Measurements from ENCODE around the gene RAPGEF1.

RAPGEF1 gene

DNA sequence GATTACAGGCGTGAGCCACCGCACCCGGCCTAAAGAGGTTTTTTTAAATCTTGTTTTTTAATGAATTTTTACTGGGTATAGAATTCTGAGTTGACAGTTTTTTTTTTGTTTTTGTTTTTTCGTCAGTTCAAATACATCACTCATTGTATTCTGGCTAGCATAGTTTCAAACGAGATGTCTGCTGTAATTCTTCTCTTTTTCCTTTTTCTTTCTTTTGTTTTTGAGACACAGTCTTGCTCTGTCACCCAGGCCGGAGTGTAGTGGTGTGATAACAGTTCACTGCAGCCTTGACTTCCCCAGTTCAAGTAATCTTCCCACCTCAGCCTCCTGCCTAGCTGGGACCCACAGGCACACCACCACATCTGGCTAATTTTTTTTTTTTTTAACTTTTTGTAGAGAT is 196.7 kb downstream of the RAPGEF1 start:
- DNase-seq (ENCODE audit: extremely low spot score) = no peak

DNA sequence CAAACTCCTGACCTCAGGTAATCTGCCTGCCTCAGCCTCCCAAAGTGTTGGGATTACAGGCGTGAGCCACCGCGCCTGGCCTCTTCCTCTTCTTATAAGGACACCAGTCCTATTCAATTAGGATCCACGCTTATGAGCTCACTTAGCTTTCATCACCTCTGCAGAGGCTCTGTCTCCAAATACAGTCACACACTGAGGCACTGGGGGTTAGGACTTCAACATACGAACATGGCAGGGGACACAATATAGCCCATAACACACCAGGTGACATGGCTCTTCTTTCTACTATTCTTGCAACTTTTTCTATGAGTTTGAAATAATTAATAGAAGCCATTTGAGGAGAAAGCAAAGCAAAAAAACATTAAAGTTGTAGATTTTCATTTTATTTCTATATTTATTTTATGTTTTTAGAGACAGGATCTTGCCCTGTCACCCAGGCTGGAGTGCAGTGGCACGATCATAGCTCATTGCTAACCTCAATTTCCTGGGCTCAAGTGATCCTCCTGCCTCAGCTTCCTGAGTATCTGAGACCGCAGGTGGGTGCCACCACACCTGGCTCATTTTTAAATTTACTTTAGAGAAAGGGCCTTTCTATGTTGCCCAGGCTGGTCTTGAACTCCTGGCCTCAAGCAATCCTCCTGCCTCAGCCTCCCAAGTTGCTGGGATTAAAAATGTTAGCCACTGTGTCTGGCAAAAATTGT is 200.5 kb downstream of the RAPGEF1 start:
- ChIA-PET POLR2A (no interaction called here), CTCF (no interaction called here)
- no peak for DNase-seq (ENCODE audit: extremely low spot score)
- TF ChIP-seq, protein P1, sequence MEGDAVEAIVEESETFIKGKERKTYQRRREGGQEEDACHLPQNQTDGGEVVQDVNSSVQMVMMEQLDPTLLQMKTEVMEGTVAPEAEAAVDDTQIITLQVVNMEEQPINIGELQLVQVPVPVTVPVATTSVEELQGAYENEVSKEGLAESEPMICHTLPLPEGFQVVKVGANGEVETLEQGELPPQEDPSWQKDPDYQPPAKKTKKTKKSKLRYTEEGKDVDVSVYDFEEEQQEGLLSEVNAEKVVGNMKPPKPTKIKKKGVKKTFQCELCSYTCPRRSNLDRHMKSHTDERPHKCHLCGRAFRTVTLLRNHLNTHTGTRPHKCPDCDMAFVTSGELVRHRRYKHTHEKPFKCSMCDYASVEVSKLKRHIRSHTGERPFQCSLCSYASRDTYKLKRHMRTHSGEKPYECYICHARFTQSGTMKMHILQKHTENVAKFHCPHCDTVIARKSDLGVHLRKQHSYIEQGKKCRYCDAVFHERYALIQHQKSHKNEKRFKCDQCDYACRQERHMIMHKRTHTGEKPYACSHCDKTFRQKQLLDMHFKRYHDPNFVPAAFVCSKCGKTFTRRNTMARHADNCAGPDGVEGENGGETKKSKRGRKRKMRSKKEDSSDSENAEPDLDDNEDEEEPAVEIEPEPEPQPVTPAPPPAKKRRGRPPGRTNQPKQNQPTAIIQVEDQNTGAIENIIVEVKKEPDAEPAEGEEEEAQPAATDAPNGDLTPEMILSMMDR (IDR thresholded peaks at IDR 0.05; ENCODE audit: control extremely low read depth, extremely low read depth, low read depth, missing control alignments) = no peak

More for the DNA sequence above, 196.7 kb downstream of the RAPGEF1 start:
- CTCF ChIA-PET = interaction anchor here (1.1 kb wide), 1 partner anchor 196 kb away, joined by 3 read pairs; no protein-coding TSS in a partner anchor
- POLR2A ChIA-PET = no interaction called here
- TF ChIP-seq, protein P1 (IDR thresholded peaks at IDR 0.05; ENCODE audit: control extremely low read depth, extremely low read depth, low read depth, missing control alignments) = no peak

DNA sequence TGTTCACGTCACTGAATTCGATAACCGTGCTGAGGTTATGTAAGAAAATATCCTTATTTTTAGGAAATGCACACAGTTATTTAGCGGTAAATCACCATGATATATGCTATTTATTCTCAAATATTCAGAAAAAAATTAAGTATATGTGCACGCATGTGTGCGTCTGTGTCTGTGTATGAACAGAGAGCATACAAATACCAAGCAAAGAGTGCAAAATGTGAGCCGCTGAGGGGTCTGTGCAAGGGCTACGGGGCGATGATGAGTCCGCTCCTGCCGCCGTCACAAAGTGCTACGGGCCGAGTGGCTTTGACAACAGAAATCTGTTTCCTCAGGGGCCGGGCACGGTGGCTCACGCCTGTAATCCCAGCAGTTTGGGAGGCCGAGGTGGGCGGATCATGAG is 201.9 kb downstream of the RAPGEF1 start:
- CTCF ChIA-PET = no interaction called here
- TF ChIP-seq, protein P1 (IDR thresholded peaks at IDR 0.05; ENCODE audit: control extremely low read depth, extremely low read depth, low read depth, missing control alignments) = no peak
- POLR2A ChIA-PET = no interaction called here
- no peak for DNase-seq (ENCODE audit: extremely low spot score)

DNA sequence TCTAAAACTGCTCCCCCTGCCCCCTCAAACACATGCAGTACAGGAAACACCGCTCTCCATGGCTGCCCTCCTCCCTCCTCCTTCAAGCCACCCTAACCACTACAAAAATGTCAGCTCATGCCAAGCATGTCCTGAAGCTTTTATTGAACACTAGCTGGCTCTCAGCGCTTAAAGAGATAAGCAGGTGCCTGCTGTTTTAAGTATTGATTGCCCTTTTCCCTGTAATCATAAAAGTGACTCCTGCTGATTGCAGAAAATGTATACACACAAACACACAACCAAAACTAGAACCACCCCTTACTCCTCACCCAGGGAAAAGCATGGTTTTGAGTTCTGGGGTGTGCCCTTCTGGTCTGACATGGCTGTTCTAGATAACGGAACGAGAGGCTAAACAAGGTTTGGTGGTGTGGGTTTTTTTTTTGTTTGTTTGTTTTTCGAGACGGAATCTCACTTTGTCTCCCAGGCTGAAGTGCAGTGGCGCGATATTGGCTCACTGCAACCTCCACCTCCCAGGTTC is 205.1 kb downstream of the RAPGEF1 start:
- ChIA-PET CTCF (no interaction called here), POLR2A (no interaction called here)
- TF ChIP-seq, protein P1 (IDR thresholded peaks at IDR 0.05; ENCODE audit: control extremely low read depth, extremely low read depth, low read depth, missing control alignments) = no peak
- no peak for DNase-seq (ENCODE audit: extremely low spot score)

DNA sequence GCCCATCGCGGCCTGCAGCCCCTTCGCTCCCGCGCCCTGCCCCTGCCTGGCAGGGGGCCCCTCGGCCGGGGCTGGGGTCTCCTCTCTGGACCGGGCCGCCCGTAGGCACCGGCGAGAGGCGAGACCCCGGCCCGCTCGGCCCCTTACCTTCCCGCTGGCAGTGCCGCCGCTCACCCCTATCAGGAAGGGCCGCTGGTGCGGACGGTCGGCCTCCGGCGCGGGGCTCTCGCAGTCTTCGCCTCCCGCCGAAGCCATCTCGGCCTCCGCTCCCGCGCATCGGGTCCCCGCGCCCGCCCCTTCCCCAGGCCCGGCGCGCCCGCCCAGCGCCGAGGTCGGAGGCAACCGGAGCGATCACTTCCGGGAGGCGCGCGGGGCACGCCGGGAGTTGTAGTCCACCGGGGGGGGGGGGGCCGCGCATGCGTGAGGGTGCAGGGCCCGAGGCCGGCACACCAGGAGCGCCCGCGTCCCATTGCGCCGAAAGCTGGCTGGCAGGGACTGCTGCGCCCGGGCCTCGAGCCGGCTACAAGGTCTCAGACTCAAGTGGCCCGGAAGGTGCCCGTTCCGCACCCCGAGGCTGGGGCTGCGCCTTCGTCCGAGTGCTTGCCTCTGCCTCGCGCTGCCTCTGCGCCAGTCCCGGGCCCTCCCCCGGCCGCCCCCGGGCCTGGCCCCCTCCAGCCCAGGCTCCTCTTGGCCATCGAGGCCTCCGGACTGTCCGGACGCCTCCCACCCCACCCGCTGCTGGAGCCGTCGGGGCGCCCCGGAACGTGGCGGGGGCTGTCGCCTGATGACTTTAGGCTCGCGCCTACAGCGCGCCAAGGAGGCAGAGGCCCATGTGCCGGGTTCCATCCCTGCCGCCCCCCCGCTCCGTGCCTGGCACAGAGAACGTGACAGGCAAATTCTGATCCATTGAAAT is 208.7 kb downstream of the RAPGEF1 start, which contains the start of gene UCK1:
Gene UCK1, minus strand, starts transcription at position 344 of the 913 bp plus-strand sequence. Its CDS starts 89 bp downstream, at position 255.
- ChIA-PET POLR2A (no interaction called here), CTCF (no interaction called here)
- DNase-seq (ENCODE audit: extremely low spot score) = peak; percentile 99
- TF ChIP-seq, protein P1 (IDR thresholded peaks at IDR 0.05; ENCODE audit: control extremely low read depth, extremely low read depth, low read depth, missing control alignments) = no peak

DNA sequence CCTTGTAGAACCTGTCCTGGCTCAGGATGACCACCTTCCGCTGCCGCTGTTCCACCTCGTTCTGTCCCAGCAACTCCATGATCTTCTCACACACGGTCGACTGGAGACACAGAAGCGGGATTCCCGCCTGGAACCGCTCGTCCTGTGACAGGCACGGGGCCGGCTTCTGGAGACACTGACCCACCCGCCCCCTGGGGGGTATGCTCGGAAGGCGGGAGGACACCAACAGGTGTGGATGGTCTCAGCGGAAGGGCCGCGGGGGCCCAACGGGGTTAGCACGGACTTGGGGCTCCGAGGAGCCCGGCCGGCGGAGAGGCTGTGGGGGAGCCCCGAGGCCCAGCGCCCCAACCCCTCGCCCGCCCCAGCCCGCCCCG is 209.3 kb downstream of the RAPGEF1 start:
- TF ChIP-seq, protein P1 (IDR thresholded peaks at IDR 0.05; ENCODE audit: control extremely low read depth, extremely low read depth, low read depth, missing control alignments) = peak; percentile 5
- CTCF ChIA-PET = no interaction called here
- POLR2A ChIA-PET = no interaction called here
- peak; percentile 50 for DNase-seq (ENCODE audit: extremely low spot score)

Data from GM10248 (cell line).